HG03558 (cell line): ENCODE data around the gene KRTAP4-9.
"Not testable (repeated sequence)": the region's sequence is repeated elsewhere in the genome, so short reads cannot be mapped to it uniquely, and the experiment has no call there.

Experiments
- ATAC-seq: cut with Tn5 transposase; IDR thresholded peaks from one replicate; pipeline ENCODE4 v1.9.1; 2021; ENCODE audit warnings: moderate number of reproducible peaks; ENCODE audit not compliant: unreplicated experiment; ENCODE audit errors: extremely low read depth

The KRTAP4-9 gene

GRCh38 chr17:41123991-41124371 is 18.8 kb downstream of the KRTAP4-9 start, which contains the start of gene KRTAP4-12:
Gene KRTAP4-12, minus strand, starts transcription at chr17:41124182. Its CDS starts 60 bp downstream, at chr17:41124122.
- not testable (repeated sequence) for ATAC-seq

- no peak for ATAC-seq
These were observed 19.9 kb downstream of the KRTAP4-9 start for GRCh38 chr17:41125064-41125463.

- no peak for ATAC-seq
These were observed 21.2 kb downstream of the KRTAP4-9 start for GRCh38 chr17:41126412-41126811.

- no peak for ATAC-seq
These were observed 22.2 kb downstream of the KRTAP4-9 start for GRCh38 chr17:41127371-41127770.

- ATAC-seq, result no peak
These were observed 26.8 kb downstream of the KRTAP4-9 start for GRCh38 chr17:41131979-41132378.

- ATAC-seq, result no peak
These were observed 28.9 kb downstream of the KRTAP4-9 start for GRCh38 chr17:41133880-41134735.

GRCh38 chr17:41139865-41140264 is 34.7 kb downstream of the KRTAP4-9 start:
- not testable (repeated sequence) for ATAC-seq

- no peak for ATAC-seq
These were observed 35.4 kb downstream of the KRTAP4-9 start, which contains the start of gene KRTAP4-6 for GRCh38 chr17:41140360-41141131. Gene KRTAP4-6, minus strand, starts transcription at chr17:41140544. Its CDS starts 57 bp downstream, at chr17:41140487.

GRCh38 chr17:41141361-41141760 is 36.2 kb downstream of the KRTAP4-9 start:
- ATAC-seq, result no peak

- ATAC-seq, result no peak
These were observed 39.7 kb downstream of the KRTAP4-9 start for GRCh38 chr17:41144846-41145245.

GRCh38 chr17:41145261-41145660 is 40.1 kb downstream of the KRTAP4-9 start:
- ATAC-seq, result no peak

GRCh38 chr17:41147531-41148204 is 42.5 kb downstream of the KRTAP4-9 start:
- no peak for ATAC-seq

- not testable (repeated sequence) for ATAC-seq
These were observed 43.9 kb downstream of the KRTAP4-9 start for GRCh38 chr17:41148971-41149651.

GRCh38 chr17:41149652-41149985 is 44.4 kb downstream of the KRTAP4-9 start, which contains the start of gene KRTAP4-5:
Gene KRTAP4-5, minus strand, starts transcription at chr17:41149825. Its CDS starts 58 bp downstream, at chr17:41149767.
- no peak for ATAC-seq

GRCh38 chr17:41150026-41150425 is 44.8 kb downstream of the KRTAP4-9 start:
- ATAC-seq, result no peak

- ATAC-seq, result no peak
These were observed 46.3 kb downstream of the KRTAP4-9 start for GRCh38 chr17:41151525-41151924.

GRCh38 chr17:41153856-41154255 is 48.7 kb downstream of the KRTAP4-9 start:
- no peak for ATAC-seq
